Skin of body (tissue), 2 donors: Measurements from ENCODE around the gene NAV2. TPM values are rescaled to one million over a fixed set of nuclear protein-coding genes. Genes with fewer than 3 reads are reported as not detected.

Experiments
- DNase-seq: peaks from one replicate; lab custom pipeline; 2025; lab: John Stamatoyannopoulos, UW
- total RNA-seq: library from RNA; depleted of rRNA; stranded (reverse); fragments of >200 nt; gene quantifications from one replicate; pipeline ENCODE4 v1.2.3, GENCODE V29; 2014

NAV2 gene
- total RNA-seq, 1 donor from 2014 or later = 13.6 TPM

DNA sequence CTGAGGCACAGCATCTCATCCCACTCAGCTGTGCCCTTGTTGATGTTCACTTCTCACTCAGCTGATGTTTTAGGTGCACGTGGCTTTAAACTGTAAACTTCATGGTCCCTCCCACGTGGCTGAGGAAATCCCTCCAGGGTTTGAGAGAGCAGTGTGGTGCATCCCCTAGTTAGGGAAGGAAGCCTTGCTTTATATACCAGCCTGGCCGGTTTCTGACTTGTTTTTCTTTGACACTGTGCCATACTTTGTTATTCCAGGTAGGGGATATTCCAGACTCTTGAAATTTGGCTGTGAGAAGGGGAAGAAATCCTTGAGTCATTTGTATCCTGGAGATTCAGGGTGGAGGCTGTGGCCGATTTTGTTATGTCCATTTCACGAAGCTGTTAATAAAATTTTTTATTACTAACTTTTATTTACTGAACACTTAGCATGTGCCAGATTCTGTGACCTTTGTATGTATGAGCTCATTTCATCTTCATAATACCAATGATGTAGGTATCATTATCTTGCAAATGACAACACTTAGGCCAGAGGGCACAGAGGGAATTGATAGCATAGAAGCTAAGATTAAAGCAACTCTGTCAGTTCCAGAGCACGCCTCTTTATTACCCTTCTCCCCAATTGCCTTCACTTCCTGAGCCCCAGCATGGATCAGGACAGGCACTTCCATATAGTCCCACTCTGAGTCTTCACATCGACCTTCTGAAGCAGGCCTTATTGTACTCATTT, 116.6 kb downstream of the NAV2 start:
- peak; percentile 24 for DNase-seq

DNA sequence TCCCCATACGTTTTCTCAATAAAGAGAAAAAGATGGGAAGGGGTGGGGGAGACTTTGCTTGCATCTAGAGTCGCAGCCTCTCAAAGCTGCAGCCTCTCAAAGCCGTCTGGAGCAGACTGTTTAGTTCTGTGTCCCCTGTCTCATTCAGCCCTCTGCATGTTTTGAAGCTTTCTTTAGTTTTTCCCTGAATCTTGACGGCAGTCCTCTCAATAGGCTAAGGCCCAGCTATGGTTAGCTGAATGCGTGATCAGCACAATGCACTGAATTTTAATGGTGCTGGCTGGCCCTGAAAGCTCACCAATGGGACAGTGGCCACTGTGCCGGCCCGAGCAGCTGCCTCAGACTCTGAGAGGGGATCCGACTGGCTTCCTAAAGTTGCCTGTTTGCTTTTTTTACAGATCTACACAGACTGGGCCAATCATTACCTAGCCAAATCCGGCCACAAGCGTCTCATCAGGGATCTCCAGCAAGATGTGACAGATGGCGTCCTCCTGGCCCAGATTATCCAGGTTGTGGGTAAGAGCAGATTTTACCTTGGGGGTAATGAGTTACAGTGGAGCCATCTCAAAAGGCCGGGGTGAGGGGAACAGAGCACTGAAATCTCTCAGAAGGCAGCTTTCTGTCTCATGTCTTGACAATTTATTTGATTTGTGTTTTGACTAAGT, 119.6 kb downstream of the NAV2 start:
- DNase-seq = no peak

DNA sequence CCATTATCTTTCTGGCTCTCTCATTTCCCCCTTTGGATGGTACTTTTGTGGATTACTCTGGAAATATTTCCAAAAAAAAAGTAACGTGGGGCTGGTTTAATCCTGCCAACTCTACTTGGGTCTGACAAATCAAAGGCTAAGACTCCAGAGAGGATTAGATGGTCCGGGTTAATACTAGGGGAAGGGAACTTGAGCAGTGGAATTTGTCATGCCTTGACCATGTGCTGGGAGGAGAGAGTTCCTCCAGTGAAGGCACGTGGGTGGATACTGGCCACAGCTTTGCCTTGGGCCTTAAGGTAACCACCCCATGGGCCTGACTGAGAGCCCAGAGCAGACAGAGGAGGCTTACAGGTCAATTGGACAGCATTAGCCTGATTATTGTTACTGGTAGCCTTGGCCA, 120.3 kb downstream of the NAV2 start:
- DNase-seq = no peak

DNA sequence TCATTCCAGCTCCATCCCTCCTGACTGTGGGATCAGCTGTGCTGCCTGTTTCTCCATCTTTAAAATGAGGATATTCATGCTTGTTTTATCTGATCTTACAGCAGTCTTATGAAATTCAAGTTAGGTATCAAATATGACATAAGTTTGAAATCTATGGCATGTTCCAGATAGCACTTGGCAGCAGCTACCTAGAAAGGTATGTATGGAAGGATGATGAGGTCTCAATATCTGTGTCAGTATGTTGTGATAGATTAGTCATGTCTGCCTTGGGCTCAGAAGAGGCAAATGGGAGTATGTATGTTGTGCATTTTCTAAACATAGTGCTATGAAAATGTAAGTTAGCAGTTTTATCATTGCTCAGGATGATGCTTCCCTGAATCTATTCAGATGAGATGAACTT, 122.1 kb downstream of the NAV2 start:
- no peak for DNase-seq

DNA sequence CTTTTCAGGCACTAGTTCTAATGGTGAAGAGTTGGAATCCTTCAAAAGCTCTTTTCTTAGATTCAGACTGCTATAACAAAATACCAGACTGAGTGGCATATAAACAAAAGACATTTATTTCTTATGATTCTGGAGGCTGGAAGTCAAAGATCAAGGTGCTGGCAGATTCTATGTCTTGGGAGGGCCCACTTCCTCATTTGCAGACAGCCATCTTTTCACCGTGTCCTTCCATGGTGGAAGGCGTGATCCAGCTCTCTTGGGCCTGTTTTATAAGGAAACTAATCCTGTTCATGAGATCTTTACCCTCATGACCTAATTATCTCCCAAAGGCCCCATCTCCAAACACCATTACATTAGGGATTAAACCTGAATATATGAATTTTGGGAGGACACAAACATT, 124.0 kb downstream of the NAV2 start:
- no peak for DNase-seq

DNA sequence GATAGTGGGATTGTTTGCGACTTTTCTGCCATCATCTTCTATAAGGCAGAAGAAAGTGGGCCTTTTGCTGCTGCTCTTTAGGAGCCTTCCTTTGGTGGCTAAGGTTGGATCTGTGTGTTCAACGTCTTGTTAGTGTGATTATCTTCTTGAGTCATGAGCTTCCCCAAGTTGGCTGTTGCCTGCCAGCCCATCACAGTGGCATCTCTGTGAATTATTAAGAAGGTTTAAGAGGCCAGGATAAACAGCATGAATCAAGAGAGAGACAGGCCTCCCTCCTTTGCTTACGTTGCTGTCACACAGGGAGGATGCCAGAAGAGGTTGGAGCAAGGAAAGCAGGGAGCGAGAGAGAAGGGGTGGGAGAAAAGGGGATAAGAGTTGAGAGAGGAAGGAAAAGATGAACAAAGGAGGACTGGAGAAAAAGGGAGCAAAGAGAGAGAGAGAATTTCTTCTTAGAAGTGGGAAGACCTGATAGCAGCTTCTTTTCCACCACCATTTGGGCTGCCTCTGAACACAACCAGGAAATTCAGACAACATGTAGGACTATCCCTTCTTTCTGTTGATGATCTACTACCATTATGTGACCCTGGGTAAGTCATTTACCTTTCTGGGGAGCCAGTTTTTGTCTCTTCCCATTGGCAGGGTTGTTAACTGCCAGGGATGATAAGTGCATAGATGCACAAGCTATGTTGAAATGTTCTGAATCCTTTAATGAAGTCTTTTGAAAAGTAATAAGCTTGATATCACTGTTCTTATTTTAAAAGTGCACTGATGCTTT, 126.5 kb downstream of the NAV2 start:
- DNase-seq = no peak

DNA sequence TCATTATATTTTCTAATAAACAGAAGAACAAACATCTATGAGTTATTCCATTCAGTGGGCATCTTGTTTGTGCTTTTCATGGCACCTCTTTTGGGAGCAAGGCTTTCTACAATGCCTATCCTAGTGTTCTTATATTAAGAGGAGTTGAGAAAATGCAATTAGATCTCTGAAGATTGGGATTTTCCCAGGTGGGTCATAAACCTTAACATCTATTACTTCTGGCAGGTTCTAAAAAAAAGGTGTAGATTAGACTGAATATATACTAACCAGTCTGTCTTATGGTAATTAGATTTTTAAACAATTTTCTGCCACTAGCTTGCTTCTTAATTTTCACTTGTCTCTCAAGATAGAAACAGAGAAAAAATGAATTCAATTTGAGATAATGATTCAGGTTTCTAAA, 128.3 kb downstream of the NAV2 start:
- DNase-seq = no peak

DNA sequence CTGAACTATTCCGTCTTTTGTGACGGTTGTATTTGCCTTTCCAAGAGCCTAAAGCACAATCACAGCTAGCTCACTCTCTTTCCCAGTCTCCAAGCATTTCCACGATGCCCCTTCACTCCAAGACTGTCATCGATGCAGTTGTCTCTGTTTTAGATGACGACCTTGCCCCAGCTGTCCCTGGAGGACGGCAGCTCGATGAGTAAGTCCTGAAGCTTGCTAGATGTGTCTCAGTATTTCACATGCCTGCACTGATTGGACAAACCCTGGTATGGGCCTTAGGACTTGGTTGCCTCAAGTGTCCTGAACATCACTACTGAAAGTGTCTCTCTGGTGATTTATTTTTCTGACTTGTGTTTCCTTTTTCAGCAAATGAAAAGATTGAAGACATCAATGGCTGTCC, 129.9 kb downstream of the NAV2 start:
- no peak for DNase-seq

DNA sequence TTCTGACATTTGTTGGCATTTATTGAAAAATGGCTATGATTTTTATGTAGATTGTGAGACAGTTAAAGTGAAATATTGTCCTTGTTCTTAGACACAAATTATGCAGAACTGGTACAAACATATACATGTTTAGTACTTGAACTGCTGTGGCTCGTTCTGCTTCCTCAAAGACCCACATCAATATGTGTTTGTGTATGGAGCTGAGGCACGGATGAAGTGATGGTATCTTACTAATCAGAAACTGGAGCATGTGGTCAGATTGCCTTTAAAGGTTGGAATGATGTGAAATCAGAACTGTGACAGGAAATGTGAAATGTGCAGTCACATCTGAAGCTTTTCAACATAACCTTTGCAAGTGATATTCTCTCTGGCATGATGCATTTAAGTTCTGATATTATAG, 130.4 kb downstream of the NAV2 start:
- no peak for DNase-seq

DNA sequence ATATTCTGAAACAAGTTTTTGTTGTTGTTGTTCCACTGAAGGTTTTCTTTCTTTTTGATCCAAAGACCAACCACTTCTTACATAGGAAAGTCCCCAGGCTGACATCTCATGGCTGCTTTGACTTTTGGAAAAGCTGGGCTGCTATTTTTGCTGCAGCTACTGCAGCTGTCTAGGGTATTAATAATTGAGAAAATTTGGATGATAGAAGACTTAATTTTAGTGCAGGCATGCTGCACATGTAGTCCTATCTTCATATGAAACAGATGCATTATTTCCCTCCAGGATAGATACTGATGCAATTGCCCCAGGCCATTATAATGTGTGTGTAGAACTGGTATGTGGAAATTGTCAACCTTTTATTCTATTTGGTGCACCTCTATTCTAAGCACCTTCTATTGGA, 131.4 kb downstream of the NAV2 start:
- no peak for DNase-seq

DNA sequence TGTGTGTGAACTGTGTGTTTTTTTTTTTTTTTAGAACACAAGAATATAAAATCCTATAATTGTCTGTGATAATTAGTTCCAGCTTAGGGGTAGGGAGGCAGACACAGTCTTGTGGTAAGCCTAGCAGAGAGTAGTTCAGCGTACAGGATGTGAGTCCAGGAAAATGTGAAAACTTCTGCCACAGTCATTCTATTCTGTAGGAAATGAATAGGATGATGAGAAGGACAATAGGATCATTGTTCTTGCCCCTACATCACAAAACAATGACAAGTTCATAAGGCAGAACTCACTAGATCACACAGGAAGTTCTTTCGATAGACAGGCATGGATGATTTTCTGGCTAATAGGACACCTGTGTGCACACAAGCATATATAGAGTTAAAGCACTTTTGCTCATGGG, 132.2 kb downstream of the NAV2 start:
- peak; percentile 52 for DNase-seq

DNA sequence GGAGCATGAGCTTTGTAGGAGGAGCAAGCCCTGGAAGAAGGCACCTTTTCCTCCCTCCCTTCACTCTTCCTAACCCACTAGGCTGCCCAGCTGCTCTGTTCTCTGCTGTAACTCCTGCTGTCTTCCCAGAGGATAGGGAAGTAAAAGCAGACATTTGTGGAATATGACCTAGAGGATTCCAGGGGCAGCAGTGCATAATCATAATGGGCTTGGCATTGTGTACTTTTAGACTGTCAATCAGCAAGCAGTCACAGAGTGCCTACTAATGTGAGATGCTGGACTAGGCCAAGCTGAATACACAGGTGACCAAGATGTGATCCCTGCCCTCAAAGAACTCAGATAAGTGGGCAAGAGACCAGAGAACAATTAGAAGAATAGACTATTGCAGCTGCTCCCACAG, 133.0 kb downstream of the NAV2 start:
- no peak for DNase-seq

DNA sequence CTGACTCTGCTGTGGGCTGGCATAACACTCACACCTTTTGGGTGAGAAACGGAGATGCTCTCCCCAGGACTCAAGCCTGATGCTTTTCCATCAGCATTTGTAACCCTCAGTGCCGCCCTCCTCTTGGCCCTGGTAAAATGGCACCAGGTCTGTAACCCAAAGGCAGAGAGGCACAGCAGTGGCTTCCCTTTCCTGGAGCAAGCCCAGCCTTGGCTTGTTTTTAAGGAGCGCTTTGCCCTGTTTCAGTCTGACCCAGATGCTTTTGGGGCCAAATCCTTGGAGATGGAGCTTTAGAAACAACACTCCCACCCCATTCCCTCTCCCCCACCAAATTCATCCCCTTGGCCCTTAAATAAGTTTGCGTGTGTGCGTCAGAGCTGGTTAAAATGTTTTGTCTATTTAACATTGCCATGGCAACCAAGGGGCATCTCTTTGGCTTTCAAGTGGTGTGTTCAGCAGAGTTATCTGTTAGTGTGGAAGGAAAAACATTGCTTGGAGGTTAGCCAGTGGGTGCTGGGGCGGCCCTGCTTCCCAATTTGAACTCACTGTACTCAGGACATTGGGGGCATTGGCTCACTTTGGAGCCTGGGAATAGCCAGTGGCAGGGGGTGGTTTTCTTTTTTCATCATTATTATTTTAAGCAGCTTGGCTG, 134.1 kb downstream of the NAV2 start:
- DNase-seq = peak; percentile 37

DNA sequence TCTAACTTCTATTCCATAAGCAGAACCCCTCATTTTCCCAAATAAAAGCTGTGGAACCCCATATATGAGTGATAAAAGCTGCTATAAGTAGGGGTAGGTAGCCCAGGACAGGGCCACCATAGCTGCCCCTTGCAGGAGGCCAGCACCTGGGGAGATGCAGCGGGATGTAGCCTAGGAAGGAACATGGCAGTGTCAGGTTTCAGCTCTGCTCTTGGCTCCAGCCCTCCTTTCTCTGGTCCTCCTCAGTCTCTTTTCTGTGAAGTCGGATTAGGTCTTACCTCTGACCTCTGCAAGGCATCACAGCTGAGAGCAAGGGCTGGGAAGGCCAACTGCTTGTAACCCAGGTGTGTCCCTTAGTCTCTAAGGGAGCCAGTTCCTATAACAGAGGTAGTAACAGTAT, 135.6 kb downstream of the NAV2 start:
- DNase-seq = no peak

DNA sequence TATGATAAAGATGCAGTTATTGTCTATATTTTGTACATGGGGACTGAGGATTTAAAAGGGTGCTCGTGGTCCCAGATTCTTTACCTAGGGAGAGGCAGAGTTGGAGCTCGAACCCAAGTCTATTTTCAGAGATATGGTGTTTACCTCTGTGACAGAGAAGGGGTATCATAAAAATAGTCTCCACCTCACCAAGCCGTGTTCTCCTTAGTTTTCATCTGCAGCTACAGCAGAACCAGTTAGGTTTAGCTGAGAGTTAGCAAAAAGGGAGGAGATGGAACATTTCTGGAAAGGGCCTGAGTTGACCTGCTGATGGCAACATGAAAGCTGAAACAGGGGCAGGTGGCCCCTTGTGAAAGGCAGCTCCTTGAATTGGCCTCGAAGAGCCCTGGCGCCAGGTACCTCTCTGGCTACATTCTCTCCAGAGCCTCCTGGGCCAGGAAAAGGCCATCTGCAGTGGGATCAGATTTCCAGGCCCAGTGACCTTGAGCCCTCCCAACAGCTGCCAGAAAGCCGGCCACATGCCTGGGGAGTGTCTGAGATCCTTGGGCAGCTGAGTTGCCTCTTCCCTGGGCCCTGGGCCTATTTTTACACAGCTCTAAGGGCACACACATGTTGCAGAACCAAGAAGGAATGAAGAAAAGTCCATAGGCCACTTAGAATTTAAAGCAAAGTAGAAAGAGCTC, 136.6 kb downstream of the NAV2 start:
- DNase-seq = no peak

DNA sequence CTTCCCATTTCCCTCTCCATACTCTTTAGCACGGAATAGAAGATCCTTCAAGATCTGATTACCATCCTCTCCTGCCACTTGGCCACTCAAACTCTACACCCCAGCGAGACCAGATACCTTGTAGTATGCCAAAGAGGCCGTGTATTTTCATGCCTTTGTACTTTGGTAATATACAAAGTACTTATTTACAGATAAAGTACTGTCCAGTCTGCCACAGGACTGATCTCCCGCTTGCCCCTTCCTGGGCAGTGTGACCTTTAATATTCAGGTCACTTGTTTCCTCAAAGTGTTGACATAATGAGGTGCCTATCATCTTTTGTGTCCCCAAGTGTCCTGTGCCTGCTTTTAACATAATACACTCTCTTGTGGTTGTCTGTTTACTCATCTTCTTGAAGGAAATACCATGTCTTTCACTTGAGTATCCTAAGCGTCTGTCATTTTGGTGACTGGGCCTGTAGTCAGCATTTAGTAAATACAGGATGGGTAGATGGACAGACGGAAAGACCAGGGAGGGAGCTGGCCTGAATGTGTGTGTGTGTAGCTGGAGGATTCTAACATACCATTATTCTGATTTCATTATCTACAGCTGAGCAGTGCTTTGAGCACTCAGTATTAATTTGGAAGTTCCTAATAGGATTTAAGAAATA, 137.4 kb downstream of the NAV2 start:
- no peak for DNase-seq

DNA sequence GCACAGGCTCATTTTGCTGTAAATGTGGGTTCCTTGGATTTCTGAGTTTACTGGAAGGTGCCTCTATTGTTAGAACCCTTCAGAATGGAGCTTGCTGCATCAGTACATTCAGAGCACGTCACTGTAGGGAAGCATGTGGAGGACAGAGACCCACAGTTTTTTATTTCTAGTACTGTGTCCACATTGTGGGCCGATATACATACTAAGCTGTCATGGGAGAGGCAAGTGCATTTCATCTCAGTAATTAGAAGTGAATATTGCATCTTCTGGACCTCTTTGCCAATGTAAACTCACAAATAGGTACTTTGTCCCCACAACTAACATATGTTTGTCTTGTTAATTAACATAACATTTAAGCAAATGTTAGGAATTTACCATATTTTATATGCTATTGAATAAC, 139.7 kb downstream of the NAV2 start:
- no peak for DNase-seq

DNA sequence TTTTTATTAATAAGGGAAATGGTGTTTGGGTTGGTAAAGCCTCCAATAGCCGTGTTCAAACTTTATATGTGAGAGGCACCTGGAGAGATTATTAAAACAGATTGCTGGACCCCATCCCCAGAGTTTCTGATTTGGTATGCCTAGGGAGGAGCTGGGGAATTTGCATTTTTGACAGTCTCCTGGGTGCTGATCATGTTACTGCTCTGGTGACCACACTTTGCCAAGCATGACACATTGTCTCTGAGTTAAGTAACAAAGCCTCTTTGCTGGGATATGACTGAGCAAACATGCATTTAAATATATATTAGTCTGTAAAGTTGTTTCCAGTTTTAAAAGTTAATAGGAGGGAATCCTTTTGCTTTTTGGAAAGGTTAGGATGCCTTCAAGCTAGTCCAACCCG, 140.4 kb downstream of the NAV2 start:
- no peak for DNase-seq

DNA sequence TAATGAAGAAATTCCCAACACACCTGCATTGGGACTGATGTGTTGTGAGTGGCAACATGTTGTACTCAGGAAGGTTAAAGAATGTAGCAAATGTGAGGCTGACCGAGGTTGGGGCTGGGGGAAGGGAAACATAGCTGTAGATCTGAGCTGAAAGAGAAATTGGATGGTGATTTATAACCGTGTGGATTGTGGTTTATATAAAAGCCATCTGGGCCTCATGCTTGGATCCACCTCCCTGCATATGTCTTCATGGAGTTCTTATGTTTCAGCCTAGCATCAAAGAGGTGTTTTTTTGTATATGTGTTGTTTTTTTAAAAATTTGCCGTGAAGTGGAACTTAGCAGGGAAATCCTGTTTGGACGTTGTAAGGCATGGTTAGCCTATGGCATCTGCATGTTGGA, 141.3 kb downstream of the NAV2 start:
- peak; percentile 12 for DNase-seq

DNA sequence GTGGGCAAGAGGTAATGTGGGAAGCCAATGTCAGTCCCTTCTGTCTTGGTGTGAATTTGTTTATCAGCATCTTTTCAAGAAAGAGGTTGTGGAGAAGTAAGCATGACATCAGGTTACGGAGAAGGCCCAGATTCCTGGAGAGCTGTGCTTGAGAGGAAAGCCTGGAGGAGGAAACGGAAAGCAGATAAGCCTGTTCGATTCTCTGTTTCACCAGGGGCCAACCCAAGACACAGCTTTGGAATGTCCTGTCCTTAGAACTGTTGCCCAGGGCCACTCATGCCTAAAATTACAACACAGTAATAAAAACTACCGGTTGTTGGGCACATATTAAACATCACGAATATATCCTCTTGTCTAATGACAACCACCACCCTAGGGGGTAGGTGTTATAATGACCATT, 148.5 kb downstream of the NAV2 start:
- no peak for DNase-seq

DNA sequence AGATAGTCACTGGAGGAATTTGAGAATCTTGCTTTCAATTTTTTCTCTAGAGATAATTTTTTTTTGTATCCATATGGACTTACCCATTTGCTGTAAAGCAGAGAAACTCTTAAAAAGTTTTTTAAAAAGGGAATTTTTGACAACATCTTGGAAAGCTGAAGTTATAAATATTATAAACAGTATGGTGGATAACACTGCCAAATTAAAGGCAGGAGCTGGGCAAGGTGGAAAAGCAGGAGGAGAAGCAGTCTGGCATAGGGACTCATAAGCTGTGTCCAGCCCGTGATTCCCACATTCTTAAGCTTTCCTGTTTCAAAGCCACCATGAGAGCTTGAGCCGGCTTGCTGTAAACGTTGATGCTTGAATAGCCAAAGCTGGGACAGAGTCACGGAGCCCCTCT, 149.5 kb downstream of the NAV2 start:
- no peak for DNase-seq
